ENCODE data around the gene BPGM.
A peak's percentile ranks its signal among the peaks of the same experiment; 100 is the strongest.

Gene BPGM

GRCh38 chr7:134699021-134699818, 52.6 kb downstream of the BPGM start:
- no peak for DNase-seq

GRCh38 chr7:134699899-134700298, 53.2 kb downstream of the BPGM start:
- no peak for DNase-seq

- DNase-seq: peak; percentile 40
Measured at GRCh38 chr7:134701272-134701671, 54.6 kb downstream of the BPGM start.

- no peak for DNase-seq
Measured at GRCh38 chr7:134702366-134703240, 56.0 kb downstream of the BPGM start.

GRCh38 chr7:134703241-134703594, 56.6 kb downstream of the BPGM start:
- DNase-seq: no peak

GRCh38 chr7:134703782-134704181, 57.1 kb downstream of the BPGM start:
- DNase-seq: no peak

- no peak for DNase-seq
Measured at GRCh38 chr7:134704827-134705226, 58.2 kb downstream of the BPGM start.

- DNase-seq: no peak
Measured at GRCh38 chr7:134705716-134706115, 59.1 kb downstream of the BPGM start.

GRCh38 chr7:134706468-134706867, 59.8 kb downstream of the BPGM start:
- no peak for DNase-seq

- DNase-seq: no peak
Measured at GRCh38 chr7:134707663-134708378, 61.2 kb downstream of the BPGM start.

GRCh38 chr7:134708692-134709091, 62.0 kb downstream of the BPGM start:
- no peak for DNase-seq

- no peak for DNase-seq
Measured at GRCh38 chr7:134709197-134709596, 62.5 kb downstream of the BPGM start.

- no peak for DNase-seq
Measured at GRCh38 chr7:134710511-134710853, 63.8 kb downstream of the BPGM start.

- no peak for DNase-seq
Measured at GRCh38 chr7:134710854-134711624, 64.4 kb downstream of the BPGM start.

GRCh38 chr7:134712196-134712595, 65.5 kb downstream of the BPGM start:
- no peak for DNase-seq

GRCh38 chr7:134714470-134715205, 68.0 kb downstream of the BPGM start:
- no peak for DNase-seq

GRCh38 chr7:134718211-134718875, 71.7 kb downstream of the BPGM start:
- DNase-seq: no peak

GRCh38 chr7:134720091-134720935, 73.7 kb downstream of the BPGM start:
- no peak for DNase-seq

- no peak for DNase-seq
Measured at GRCh38 chr7:134721171-134721570, 74.5 kb downstream of the BPGM start.

- DNase-seq: no peak
Measured at GRCh38 chr7:134722786-134723322, 76.2 kb downstream of the BPGM start.

Measured in NCI-H1092 treated with DMSO at 0.1 percent for 48 hours (cell line).